Jurkat, Clone E6-1 (cell line): ENCODE results near the gene MED19.
A peak's percentile ranks its signal among the peaks of the same experiment; 100 is the strongest.
"Not testable (repeated sequence)": the region's sequence is repeated elsewhere in the genome, so short reads cannot be mapped to it uniquely, and the experiment has no call there.

Experiments
- DNase-seq: peaks from one replicate; pipeline ENCODE4 v3.0.0-alpha.2; 2011; ENCODE audit warnings: low read depth, low spot score
- H3K4me3 ChIP-seq: 2 replicates; pipeline ENCODE4 v1.5.1; 2011; ENCODE audit warnings: mild to moderate bottlenecking, low read length, control low read depth, moderate library complexity

Gene MED19

GRCh38 chr11:57709802-57710367 lies 2.1 kb downstream of the MED19 start:
- DNase-seq = no peak
- no peak overlapping the region for H3K4me3 ChIP-seq

- not testable (repeated sequence) for DNase-seq, H3K4me3 ChIP-seq
These were observed 6.6 kb downstream of the MED19 start for GRCh38 chr11:57705432-57705831.

DNA sequence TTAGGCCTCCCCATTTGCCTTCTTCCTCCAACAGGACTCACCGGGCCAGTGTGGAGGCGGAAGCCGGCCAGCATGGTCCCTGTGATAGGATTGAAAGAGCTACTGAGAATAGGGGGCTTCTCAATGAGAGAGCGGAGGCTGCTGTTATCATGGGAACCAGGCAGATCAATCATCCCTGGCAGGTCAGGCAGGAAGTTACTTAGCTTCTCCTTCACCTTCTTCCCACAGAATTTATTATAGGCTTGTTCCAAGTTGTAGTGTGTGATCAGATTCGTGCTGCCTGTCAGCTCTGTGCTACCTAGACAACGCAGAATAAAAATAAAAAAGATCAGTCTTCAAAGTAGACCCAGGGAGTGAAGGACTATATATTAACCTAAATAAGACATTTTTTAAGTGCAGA lies 7.1 kb downstream of the MED19 start:
- H3K4me3 ChIP-seq = no peak overlapping the region
- no peak for DNase-seq

GRCh38 chr11:57703341-57703740 lies 8.7 kb downstream of the MED19 start:
- no peak for DNase-seq
- no peak overlapping the region for H3K4me3 ChIP-seq

DNA sequence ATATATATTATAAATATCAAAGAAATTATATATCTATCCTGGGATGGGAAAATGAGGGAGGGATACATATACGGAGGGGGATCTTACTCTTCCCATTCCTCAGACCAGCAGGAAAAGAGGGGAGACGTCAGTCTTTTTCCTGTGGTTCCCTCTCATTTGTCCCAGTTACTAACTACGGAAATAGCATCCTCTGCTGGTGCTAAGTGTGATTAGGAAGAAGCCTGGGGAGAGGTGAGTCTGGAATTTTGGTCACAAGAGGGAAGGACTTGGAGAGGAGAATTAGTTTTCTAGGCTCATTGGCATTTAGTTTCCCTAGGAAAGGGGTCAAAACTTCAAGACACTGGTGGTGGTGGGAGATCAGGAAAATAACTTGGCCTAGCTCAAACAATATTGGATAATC lies 11.6 kb downstream of the MED19 start:
- DNase-seq = no peak
- no peak overlapping the region for H3K4me3 ChIP-seq

DNA sequence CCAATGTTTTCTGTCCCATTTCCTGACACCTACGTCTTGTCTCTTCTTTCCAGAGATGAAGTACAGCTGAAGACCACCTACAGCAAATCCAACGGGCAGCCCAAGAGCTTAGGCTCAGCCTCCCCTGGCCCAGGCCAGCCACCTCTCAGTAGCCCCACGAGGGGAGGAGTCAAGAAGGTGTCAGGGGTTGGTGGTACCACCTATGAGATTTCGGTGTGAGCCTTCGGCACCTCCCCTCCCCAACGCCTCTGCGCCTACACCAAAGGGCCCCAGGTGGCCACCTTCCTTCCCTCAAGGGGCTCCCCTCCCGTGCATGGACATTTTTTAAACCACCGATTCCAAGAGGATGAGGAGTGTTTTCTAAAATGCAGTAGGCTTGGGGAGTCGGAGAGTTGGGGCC lies 12.2 kb downstream of the MED19 start:
- H3K4me3 ChIP-seq = no peak overlapping the region
- no peak for DNase-seq

GRCh38 chr11:57698843-57699365 lies 13.1 kb downstream of the MED19 start:
- no peak overlapping the region for H3K4me3 ChIP-seq
- DNase-seq = no peak

DNA sequence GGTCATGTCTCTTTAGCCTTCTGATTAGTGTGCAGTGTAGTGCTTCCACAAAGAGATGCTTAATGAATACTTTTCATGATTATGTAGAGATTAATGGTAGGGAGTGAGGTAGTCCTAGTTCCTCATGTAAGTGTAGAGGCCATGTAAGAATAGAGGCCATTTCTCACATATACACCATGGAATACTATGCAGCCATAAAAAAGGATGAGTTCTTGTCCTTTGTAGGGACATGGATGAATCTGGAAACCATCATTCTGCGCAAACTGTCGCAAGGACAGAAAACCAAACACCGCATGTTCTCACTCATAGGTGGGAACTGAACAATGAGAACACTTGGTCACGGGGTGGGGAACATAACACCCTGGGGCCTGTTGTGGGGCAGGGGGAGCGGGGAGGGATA lies 21.5 kb downstream of the MED19 start:
- not testable (repeated sequence) for DNase-seq, H3K4me3 ChIP-seq

GRCh38 chr11:57681168-57681567 lies 30.8 kb downstream of the MED19 start:
- no peak overlapping the region for H3K4me3 ChIP-seq
- DNase-seq = no peak

- H3K4me3 ChIP-seq = no peak overlapping the region
- DNase-seq = no peak
These were observed 31.5 kb downstream of the MED19 start for GRCh38 chr11:57680552-57680874.

DNA sequence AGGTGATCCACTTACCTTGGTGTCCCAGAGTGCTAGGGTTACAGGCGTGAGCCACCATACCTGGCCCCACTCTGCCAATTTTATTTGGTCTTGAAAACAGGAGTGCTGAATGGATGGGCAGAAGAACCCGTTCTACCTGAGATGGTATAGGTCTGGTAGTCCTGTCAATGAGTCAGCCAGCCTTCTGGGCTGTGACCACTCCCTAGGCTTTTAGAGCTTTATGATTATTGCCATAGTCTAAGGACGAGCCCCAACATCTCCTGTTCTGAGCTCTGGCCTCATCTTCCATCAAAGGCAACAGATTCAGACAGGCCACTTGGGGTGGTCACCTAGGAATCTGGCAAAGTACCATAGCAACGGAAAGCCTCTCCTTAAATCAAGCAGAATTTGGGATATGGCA lies 32.6 kb downstream of the MED19 start:
- H3K4me3 ChIP-seq = no peak overlapping the region
- no peak for DNase-seq

DNA sequence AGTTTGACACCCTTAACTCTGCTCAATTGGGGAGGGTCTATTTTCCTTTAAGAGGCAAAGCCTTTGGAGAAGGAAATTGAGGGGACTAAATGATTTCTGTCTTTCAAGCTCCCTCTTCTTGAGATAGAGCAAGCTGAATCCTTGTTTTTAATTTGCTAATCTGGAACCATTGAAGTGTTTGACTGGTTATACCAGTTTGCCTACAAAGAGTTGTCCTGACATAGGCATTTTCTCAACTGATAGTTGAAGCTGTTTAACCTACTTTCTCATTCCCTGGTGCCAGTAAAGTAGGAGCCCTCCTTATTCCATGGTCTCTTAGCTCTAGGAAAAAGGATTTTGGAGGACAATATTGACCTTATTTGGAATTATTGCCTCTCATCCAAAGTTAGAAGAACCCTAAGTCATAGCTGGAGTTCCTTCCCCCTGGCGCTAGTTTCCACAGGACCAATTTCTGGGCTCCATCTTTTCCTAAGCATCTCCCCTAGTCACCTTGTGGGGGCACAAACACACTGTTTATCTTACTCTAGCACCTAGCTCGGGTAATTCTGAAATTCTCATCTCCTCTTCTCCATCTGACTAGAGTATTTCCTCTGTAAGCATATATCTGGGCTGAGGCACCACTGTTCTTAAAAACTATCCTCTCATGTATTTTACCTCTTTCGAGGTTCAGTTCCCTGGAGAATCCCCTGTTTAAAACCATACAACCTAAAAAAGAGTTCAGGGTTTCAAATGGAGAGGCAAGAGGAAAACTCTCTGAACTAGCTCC lies 36.7 kb downstream of the MED19 start:
- no peak overlapping the region for H3K4me3 ChIP-seq

DNA sequence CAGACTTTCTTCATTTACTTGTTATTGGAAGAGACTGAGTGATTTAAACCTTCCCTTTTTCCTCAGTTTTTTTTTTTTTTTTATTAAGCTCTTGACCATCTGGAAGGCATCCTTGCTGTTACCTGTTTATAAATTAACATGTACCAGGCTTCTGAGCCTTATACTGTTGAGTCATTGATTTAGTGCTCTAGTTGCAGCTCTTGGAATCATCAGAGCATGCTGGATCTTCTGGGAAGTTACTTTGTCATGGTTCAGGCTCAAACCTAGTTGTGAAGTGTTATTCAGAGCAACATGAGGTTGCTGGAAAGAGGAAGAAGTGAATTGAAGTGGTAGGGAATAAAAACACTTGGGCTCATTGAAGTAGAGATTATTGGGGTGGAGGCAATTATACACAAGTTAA lies 37.8 kb downstream of the MED19 start:
- no peak overlapping the region for H3K4me3 ChIP-seq

More for the DNA sequence above, 36.7 kb downstream of the MED19 start:
- DNase-seq = no peak

GRCh38 chr11:57668434-57668782 lies 43.6 kb downstream of the MED19 start:
- peak overlapping the region; percentile 92 for H3K4me3 ChIP-seq
- DNase-seq = no peak

More for the DNA sequence above, 37.8 kb downstream of the MED19 start:
- DNase-seq = no peak

DNA sequence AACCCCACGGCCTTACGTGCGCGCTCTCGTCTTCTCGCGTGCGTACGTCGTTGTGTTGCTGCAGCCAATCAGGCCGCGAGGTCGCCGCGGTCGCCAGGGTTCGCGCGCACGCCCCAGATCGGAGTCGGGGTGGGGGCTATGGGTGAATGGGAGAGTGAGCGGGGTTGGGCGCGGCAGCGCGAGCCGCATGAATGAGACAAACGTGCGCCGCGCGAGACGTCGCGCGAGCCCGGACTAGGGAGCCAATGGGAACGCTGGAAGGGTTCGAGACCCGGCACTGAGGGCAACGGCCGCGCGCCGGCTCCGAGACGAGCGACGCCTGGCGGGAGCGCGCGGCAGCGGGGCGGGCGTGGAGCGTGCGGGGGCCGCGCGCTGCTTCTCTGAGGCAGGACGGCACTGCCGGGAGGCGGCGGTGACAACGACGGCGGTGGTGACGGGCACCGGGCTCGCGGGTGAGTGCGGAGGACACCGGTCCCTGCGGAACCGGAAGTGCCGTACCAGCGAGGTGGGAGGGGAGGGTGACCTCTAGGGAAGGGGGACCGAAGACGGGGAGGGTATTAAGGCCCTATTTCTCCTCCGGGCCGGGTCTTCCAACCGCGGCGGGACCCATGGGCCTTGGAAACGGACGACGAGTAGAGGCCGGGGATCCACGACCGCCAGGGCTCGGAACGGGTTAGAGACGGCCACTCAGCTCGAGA lies 44.1 kb downstream of the MED19 start, which contains the start of gene ZDHHC5:
Gene ZDHHC5, plus strand, starts transcription at position 379 of the 698 bp plus-strand sequence. CDS start 4,977 bp downstream, outside the sequence.
- peak; percentile 99 for DNase-seq
- peak within 1 kb of the TSS; percentile 92 for H3K4me3 ChIP-seq

- peak; percentile 98 for DNase-seq
- H3K4me3 ChIP-seq = peak overlapping the region; percentile 79
These were observed 44.8 kb downstream of the MED19 start for GRCh38 chr11:57667117-57667735.

GRCh38 chr11:57663975-57664374 lies 48.0 kb downstream of the MED19 start:
- no peak overlapping the region for H3K4me3 ChIP-seq
- DNase-seq = no peak

- no peak overlapping the region for H3K4me3 ChIP-seq
- no peak for DNase-seq
These were observed 49.1 kb downstream of the MED19 start for GRCh38 chr11:57662893-57663292.

DNA sequence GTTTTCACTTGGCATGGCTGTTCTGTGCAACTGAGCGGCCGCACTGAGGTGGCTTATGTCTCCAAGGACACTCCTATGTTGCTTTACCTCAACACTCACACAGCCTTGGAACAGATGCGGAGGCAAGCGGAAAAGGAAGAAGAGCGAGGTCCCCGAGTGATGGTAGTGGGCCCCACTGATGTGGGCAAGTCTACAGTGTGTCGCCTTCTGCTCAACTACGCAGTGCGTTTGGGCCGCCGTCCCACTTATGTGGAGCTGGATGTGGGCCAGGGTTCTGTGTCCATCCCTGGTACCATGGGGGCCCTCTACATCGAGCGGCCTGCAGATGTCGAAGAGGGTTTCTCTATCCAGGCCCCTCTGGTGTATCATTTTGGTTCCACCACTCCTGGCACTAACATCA lies 52.3 kb downstream of the MED19 start:
- DNase-seq = no peak
- H3K4me3 ChIP-seq = no peak overlapping the region

- peak overlapping the region; percentile 98 for H3K4me3 ChIP-seq
- DNase-seq = no peak
These were observed 54.0 kb downstream of the MED19 start for GRCh38 chr11:57658023-57658361.
